GM18909 (cell line): Measurements from ENCODE around the gene ZKSCAN5.
"Not testable (repeated sequence)": the region's sequence is repeated elsewhere in the genome, so short reads cannot be mapped to it uniquely, and the experiment has no call there.

Experiments used
- ATAC-seq: cut with Tn5 transposase; IDR thresholded peaks from one replicate; pipeline ENCODE4 v1.9.1; 2021; ENCODE audit warnings: mild to moderate bottlenecking; ENCODE audit not compliant: unreplicated experiment, poor library complexity

The ZKSCAN5 gene

DNA sequence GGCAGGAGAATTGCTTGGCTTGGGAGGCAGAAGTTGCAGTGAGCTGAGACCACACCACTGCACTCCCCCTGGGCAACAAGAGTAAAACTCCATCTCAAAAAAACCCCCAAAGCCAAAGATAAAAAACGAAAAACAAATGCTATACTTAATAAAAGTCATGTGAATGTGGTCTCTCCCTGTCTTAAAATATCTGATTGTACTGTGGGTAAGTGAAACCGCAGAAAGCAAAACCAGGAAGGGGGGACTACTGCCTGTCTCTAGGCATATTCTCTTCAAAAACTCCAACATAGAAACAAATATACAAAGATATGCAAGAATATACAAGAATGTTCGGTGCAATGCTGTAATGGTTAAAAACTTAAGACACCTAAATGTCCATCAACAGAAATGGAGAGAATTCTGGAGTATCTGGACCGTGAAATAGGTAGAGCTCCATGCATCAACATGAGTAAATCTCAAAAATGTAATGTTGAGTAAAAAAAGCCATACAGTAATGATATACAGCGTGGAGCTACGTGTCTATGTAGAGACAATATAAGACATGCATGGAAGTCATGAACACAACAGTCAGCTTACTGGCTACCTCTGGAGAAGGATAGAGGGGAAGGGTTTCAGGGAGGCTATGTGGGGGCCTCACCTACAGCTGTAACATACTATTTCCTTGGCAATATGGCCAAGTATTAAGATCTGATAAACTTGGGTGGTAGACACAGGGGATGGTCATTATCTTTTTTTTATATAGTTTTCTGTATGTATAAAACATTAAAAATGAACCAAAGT is 6.5 kb upstream of the ZKSCAN5 start:
- ATAC-seq: no peak

GRCh38 chr7:99498546-99498944 is 5.9 kb upstream of the ZKSCAN5 start:
- ATAC-seq: no peak

GRCh38 chr7:99499371-99499720 is 5.1 kb upstream of the ZKSCAN5 start:
- peak; percentile 11 for ATAC-seq

- peak; percentile 47 for ATAC-seq
Observed at GRCh38 chr7:99499721-99500636, 4.5 kb upstream of the ZKSCAN5 start, which contains the start of gene ZNF394. TSS of gene ZNF394 (minus strand) at chr7:99500281. CDS start at chr7:99500093, 188 bp downstream.

- no peak for ATAC-seq
Observed at GRCh38 chr7:99500637-99501009, 3.8 kb upstream of the ZKSCAN5 start.

DNA sequence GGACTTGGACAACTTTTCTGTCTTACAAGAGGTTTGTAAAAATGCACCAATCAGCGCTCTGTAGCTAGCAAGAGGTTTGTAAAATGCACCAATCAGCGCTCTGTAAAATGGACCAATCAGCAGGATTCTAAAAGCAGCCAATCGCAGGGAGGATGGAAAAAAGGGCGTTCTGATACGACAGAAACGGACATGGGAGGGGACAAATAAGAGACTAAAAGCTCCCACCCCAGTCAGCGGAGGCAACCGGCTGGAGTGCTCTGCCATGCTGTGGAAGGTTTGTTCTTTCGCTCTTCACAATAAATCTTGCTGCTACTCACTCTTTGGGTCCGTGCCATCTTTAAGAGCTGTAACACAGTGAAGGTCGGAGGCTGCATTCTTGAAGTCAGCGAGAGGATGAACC is 3.2 kb upstream of the ZKSCAN5 start:
- not testable (repeated sequence) for ATAC-seq

GRCh38 chr7:99504281-99504602 is 220 bp upstream of the ZKSCAN5 start:
- ATAC-seq: no peak

DNA sequence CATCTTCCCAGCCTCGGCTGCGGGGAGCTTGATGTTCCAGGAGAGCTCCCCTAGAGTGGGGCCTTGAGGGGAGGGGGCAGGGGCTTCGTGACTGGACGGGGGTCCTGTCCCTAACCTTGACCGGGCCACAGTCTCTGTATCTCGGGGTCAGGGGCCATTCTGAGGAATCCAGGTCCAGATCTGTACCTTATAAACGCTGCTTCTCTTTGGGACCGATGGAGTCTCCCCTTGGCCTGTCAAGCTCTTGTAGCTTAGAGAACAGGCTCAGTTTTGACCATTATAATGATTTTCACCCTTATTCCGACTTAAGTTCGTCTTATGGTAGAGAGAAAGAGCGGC is 831 bp downstream of the ZKSCAN5 start:
- ATAC-seq: no peak

GRCh38 chr7:99514050-99514449 is 9.6 kb downstream of the ZKSCAN5 start:
- ATAC-seq: no peak

- ATAC-seq: no peak
Observed at GRCh38 chr7:99521399-99521798, 16.9 kb downstream of the ZKSCAN5 start.

DNA sequence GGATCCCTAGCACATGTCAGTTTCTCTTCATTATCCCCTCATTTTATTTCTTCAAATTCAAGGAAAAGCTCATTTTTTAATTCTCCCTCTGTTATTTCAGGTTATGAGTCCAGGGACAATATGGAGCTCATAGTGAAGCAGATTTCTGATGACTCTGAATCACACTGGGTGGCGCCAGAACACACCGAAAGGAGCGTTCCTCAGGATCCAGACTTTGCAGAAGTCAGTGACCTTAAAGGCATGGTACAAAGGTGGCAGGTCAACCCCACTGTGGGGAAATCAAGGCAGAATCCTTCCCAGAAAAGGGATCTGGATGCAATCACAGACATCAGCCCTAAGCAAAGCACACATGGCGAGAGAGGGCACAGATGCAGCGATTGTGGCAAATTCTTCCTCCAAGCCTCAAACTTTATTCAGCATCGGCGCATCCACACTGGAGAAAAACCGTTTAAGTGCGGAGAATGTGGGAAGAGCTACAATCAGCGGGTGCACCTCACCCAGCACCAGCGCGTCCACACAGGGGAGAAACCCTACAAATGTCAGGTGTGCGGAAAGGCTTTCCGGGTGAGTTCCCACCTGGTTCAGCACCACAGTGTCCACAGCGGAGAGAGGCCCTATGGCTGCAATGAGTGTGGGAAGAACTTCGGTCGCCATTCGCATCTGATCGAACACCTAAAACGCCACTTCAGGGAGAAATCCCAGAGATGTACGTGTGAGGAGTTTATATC is 21.4 kb downstream of the ZKSCAN5 start:
- ATAC-seq: no peak

GRCh38 chr7:99531354-99531765 is 26.9 kb downstream of the ZKSCAN5 start:
- ATAC-seq: no peak

DNA sequence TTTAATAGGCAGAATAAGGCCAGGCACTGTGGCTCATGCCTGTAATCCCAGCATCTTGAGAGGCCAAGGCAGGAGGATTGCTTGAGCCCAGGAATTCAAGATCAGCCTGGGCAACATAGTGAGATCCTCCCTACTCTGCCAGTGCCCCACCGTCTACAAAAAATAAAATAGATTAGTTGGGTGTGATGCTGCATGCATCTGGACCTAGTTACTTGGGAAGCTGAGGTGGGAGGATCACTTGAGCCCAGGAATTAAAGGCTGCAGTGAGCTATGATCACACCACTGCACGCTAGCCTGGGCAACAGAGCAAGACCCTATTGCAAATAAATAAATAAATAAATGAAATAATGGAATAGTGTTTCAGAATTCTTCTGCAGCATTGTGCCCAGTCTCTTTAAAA is 31.2 kb downstream of the ZKSCAN5 start:
- no peak for ATAC-seq

GRCh38 chr7:99539213-99539811 is 34.9 kb downstream of the ZKSCAN5 start:
- no peak for ATAC-seq

DNA sequence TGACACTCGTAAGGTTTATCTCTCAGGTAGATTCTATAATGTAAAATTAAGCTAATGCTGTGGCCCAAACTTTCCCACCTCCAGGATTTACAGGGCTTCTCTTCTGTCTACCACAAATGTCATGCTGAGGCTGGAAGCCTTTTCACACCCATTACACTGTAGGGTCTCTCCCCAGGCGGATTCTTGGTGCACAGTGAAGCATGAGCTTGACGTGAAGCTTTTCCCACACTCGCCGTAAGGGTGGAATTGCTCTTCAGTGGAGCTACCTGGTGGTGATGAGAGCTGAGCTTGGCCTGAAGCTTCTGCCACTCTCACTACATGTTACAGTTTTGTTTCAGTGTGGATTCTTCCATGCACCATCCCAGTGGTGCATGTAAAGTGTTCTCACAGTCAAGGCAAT is 36.1 kb downstream of the ZKSCAN5 start:
- no peak for ATAC-seq

GRCh38 chr7:99541212-99541611 is 36.8 kb downstream of the ZKSCAN5 start:
- no peak for ATAC-seq

DNA sequence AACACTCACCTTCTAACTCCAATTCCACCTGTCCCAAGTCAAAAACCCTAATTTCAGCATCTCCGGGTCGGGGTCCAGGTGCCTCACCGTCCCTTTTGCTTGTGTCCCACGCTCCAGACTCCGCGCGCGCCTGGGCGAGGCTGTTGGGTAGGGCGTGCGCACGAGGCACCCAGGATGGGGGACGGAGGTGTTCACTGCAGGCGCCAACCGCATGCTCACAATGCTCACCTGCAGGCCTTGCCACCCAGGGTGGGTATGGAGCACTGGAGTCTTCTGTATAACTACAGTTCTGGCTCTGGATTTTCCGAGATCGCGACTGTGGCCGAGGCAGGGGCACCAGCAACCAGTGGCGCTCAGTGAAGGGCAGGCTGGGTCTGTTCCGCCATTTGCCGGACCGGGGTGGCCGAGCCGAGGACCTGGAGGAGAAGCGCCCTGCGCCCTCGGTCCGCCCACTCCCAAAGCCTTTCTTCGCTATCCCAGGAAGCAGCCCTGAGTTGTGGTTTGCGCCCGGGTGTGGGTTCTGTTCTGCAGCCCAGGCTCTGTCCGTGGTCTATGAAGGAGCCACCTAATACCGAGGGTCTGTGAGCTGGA is 38.7 kb downstream of the ZKSCAN5 start:
- no peak for ATAC-seq

- no peak for ATAC-seq
Observed at GRCh38 chr7:99543916-99544315, 39.5 kb downstream of the ZKSCAN5 start.

DNA sequence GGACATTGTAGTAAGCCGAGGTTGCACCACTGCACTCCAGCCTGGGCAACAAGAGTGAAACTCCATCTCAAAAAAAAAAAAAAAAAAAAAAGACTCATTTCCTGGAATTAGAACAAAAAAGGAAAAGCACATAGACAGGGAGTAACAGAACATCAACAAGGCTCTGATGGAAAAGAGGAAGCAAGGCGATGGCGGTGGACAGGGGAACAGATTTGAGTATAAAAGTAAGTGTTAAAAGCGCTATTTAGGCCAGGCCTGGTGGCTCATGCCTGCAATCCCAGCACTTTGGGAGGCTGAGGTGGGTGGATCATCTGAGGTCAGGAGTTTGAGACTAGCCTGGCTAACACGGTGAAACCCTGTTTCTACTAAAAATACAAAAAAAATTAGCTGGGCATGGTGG is 40.8 kb downstream of the ZKSCAN5 start:
- ATAC-seq: not testable (repeated sequence)

DNA sequence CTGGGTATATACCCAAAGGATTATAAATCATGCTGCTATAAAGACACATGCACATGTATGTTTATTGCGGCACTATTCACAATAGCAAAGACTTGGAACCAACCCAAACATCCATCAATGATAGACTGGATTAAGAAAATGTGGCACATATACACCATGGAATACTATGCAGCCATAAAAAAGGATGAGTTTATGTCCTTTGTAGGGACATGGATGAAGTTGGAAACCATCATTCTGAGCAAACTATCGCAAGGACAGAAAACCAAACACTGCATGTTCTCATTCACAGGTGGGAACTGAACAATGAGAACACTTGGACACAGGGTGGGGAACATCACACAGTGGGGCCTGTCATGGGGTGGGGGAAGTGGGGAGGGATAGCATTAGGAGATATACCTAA is 45.1 kb downstream of the ZKSCAN5 start:
- ATAC-seq: not testable (repeated sequence)
